Adrenal gland (tissue), 12 donors: ENCODE data around the gene PERP. TPM values are rescaled to one million over a fixed set of nuclear protein-coding genes. Genes with fewer than 3 reads are reported as not detected.

Experiments
- DNase-seq, 7 donors: peaks; one replicate each; pipeline ENCODE4 v3.0.0-alpha.2; 2019 to 2020
- H3K27ac ChIP-seq, 5 donors: fragments of 200-600 bp; sonication (generic) in 4 of 5; 1 replicate in 3 of 5; 2 replicates in 2 of 5; pipeline versions ENCODE4 v1.5.1 to v1.8.0; 2016 to 2020; ENCODE audit warnings: mild to moderate bottlenecking in 1 of 5
- H3K27me3 ChIP-seq: fragments of 200-600 bp; 2 replicates; pipeline ENCODE4 v1.8.0; 2021
- H3K36me3 ChIP-seq, 2 donors: fragments of 200-600 bp; replicated peaks in 1 of 2; 1 replicate in 1 of 2; 2 replicates in 1 of 2; pipeline versions ENCODE4 v1.5.1 to v1.8.0; 2018 to 2022
- H3K4me1 ChIP-seq, 2 donors: fragments of 200-600 bp; replicated peaks in 1 of 2; 1 replicate in 1 of 2; 2 replicates in 1 of 2; pipeline versions ENCODE4 v1.5.1 to v1.8.0; 2018 to 2021
- H3K4me3 ChIP-seq, 4 donors: fragments of 200-600 bp; sonication (generic) in 3 of 4; one replicate each; pipeline ENCODE4 v1.5.1; 2016 to 2018
- H3K9me3 ChIP-seq, 3 donors: fragments of 200-600 bp; sonication (generic) in 1 of 3; replicated peaks in 1 of 3; 1 replicate in 2 of 3; 2 replicates in 1 of 3; pipeline versions ENCODE4 v1.5.1 to v1.8.0; 2016 to 2021
- CTCF ChIP-seq, 6 experiments: fragments of 450-650 bp in 4 of 6; fragments of 200-600 bp in 2 of 6; sonication (generic) in 1 of 6; IDR thresholded peaks; 1 replicate in 5 of 6; 2 replicates in 1 of 6; pipeline versions ENCODE4 v1.5.1 to v1.8.0; 2016 to 2021; ENCODE audit warnings: antibody characterized with exemption in 6 of 6, mild to moderate bottlenecking in 2 of 6, moderate library complexity in 1 of 6
- POLR2A ChIP-seq, 2 donors: fragments of 450-650 bp; IDR thresholded peaks; one replicate each; pipeline ENCODE4 v1.6.1; 2017; ENCODE audit warnings: antibody characterized with exemption in 2 of 2, mild to moderate bottlenecking in 2 of 2, moderate library complexity in 1 of 2
- WGBS, 4 donors: extraction: QIAGEN DNeasy Blood & Tissue Kit in 2 of 4; methylation state at CpG; one replicate each; pipeline versions ENCODE4 v1.1.5 to v1.1.7; 2013 to 2017; 5-methylcytosine and 5-hydroxymethylcytosine counted together
- intact Hi-C, 2 donors: fragments of 100-400 bp; cut with DNase I; formaldehyde crosslinking; loops; one replicate each; pipeline versions ENCODE4 v1.14.1 to v1.15.0; 2022 to 2023
- polyA plus RNA-seq, 3 donors: library from polyadenylated mRNA; stranded (reverse); fragments of 200-250 nt in 2 of 3; fragments of 350-450 nt in 1 of 3; fragmentation: Illumina TruSeq in 1 of 3; extraction: RNeasy Lipid Tissue Mini Kit (QIAGEN cat#74804) in 1 of 3; gene quantifications; one replicate each; pipeline ENCODE4 v1.2.3, GENCODE V29; 2013 to 2014
- total RNA-seq, 9 donors: library from RNA; depleted of rRNA in 4 of 9; stranded (reverse); fragments of >200 nt in 4 of 9; fragments of 120-200 nt in 1 of 9; fragmentation: NEBNext Ultra II Directional in 1 of 9; extraction: Animal tissue kit (Norgen Biotek cat#: 25700) in 1 of 9; gene quantifications; one replicate each; pipeline versions ENCODE4 v1.1.0 to v1.2.4, GENCODE V29; 2013 to 2023
- donor health status: healthy with polysubstance abuse.
- donor health status: Bipolar disorder and iron deficiency.
- donor health status: DM: yes; HTN: yes; CAD: no.
- donor health status: DM: no; HTN: no; CAD: no.
- donor health status: DM: no; HTN: no; CAD: no.
- donor health status: DM: yes; HTN: yes; CAD: no.

Gene PERP
- total and polyA plus RNA-seq, 12 donors, result 0.17 to 15.0 (median 8.3) TPM

- Histone ChIP-seq H3K27ac (no peak overlapping the region), H3K4me1 (peaks cover 8 to 14% of the 10 kb centered on the region in 2 donors), H3K36me3 (no peaks in the 10 kb centered on the region), H3K9me3 (no peaks in the 10 kb centered on the region), H3K4me3 (no peak overlapping the region), H3K27me3 (no peaks in the 10 kb centered on the region)
- DNase-seq, result peak; percentile 49 to 91 (median 74)
- TF ChIP-seq POLR2A (IDR thresholded peaks at IDR 0.05), result no peak
- peak; percentile 91 to 99 (median 93) for TF ChIP-seq CTCF (IDR thresholded peaks at IDR 0.05)
- 31 to 39% (median 34%) methylated on average over 7 of the region's 7 CpGs for WGBS, 4 donors
- intact Hi-C loops, result loop anchor here (1.0 to 5.0 kb wide), 2 partner anchors 107 to 108 kb away; no protein-coding TSS in a partner anchor
Measured at GRCh38 chr6:138109042-138109997, 2.1 kb upstream of the PERP start.

GRCh38 chr6:138107752-138108592, 753 bp upstream of the PERP start:
- Histone ChIP-seq H3K36me3 (no peaks in the 10 kb centered on the region), H3K9me3 (no peaks in the 10 kb centered on the region), H3K27ac (peak overlapping the region in 2 of 5 donors; percentile 87), H3K4me1 (peaks cover 8 to 14% of the 10 kb centered on the region in 2 donors), H3K4me3 (peak overlapping the region in 2 of 4 donors; percentile 50 to 60), H3K27me3 (no peaks in the 10 kb centered on the region)
- no peak for TF ChIP-seq POLR2A (IDR thresholded peaks at IDR 0.05)
- intact Hi-C loops, result loop anchor here in 1 of 2 donors (5.0 kb wide), 1 partner anchor 106 kb away; no protein-coding TSS in a partner anchor
- peak in 5 of 7 donors; percentile 23 to 51 (median 35) for DNase-seq
- 3 to 7% (median 6%) methylated on average over 19 to 24 of the region's 24 CpGs for WGBS, 4 donors

- intact Hi-C loops, result loop anchor here in 1 of 2 donors (5.0 kb wide), 1 partner anchor 104 kb away; no protein-coding TSS in a partner anchor
- Histone ChIP-seq H3K36me3 (no peaks in the 10 kb centered on the region), H3K9me3 (no peaks in the 10 kb centered on the region), H3K27ac (peak overlapping the region in 3 of 5 donors; percentile 17 to 87 (median 87)), H3K4me3 (peak overlapping the region; percentile 28 to 62 (median 55)), H3K4me1 (peaks cover 8 to 14% of the 10 kb centered on the region in 2 donors), H3K27me3 (no peaks in the 10 kb centered on the region)
- DNase-seq, result no peak
- whole genome bisulfite sequencing, 4 donors, result 4 to 10% (median 5%) methylated on average over 10 to 17 of the region's 17 CpGs
- TF ChIP-seq POLR2A (IDR thresholded peaks at IDR 0.05), result no peak
- TF ChIP-seq CTCF (IDR thresholded peaks at IDR 0.05), result no peak
Measured at GRCh38 chr6:138106665-138107077, 548 bp downstream of the PERP start.

GRCh38 chr6:138105880-138106664, 1.1 kb downstream of the PERP start:
- intact Hi-C loops, result loop anchor here in 1 of 2 donors (5.0 kb wide), 1 partner anchor 104 kb away; no protein-coding TSS in a partner anchor
- Histone ChIP-seq H3K27ac (no peak overlapping the region), H3K27me3 (no peaks in the 10 kb centered on the region), H3K9me3 (no peaks in the 10 kb centered on the region), H3K36me3 (no peaks in the 10 kb centered on the region), H3K4me3 (peak overlapping the region in 1 of 4 donors; percentile 50), H3K4me1 (peaks cover 8 to 14% of the 10 kb centered on the region in 2 donors)
- DNase-seq, result no peak
- 35 to 43% (median 40%) methylated on average over 10 of the region's 10 CpGs for WGBS, 4 donors
- TF ChIP-seq POLR2A (IDR thresholded peaks at IDR 0.05) (no peak), CTCF (IDR thresholded peaks at IDR 0.05) (no peak)
